ENCODE results near the gene PTGES.

PTGES gene

GRCh38 chr9:129718647-129719046 is 34.2 kb downstream of the PTGES start:
- Histone ChIP-seq H3K27me3 (ENCODE audit: control insufficient read depth, insufficient read depth, low read length) (no peaks in the 10 kb centered on the region), H3K4me3 (ENCODE audit: low read length) (no peak overlapping the region), H3K9me3 (ENCODE audit: control insufficient read depth, insufficient read depth, low read length) (no peaks in the 10 kb centered on the region), H3K36me3 (ENCODE audit: control insufficient read depth, insufficient read depth, low read length) (no peaks in the 10 kb centered on the region), H3K4me1 (ENCODE audit: control insufficient read depth, insufficient read depth, low read length) (peaks cover 2% of the 10 kb centered on the region; the same call in 1 of the 2 replicates), H3K27ac (ENCODE audit: low read length) (no peak overlapping the region)
- no peak for DNase-seq (ENCODE audit: low read depth, low spot score)
- no CpG with 5 or more reads among the region's 5 CpGs for WGBS (ENCODE audit: insufficient coverage, insufficient read length)

GRCh38 chr9:129717991-129718390 is 34.9 kb downstream of the PTGES start:
- H3K36me3 ChIP-seq (ENCODE audit: control insufficient read depth, insufficient read depth, low read length), result no peaks in the 10 kb centered on the region
- H3K4me1 ChIP-seq (ENCODE audit: control insufficient read depth, insufficient read depth, low read length), result peaks cover 4% of the 10 kb centered on the region
- DNase-seq (ENCODE audit: low read depth, low spot score), result no peak
- no peaks in the 10 kb centered on the region for H3K9me3 ChIP-seq (ENCODE audit: control insufficient read depth, insufficient read depth, low read length)
- H3K4me3 ChIP-seq (ENCODE audit: low read length), result no peak overlapping the region
- H3K27me3 ChIP-seq (ENCODE audit: control insufficient read depth, insufficient read depth, low read length), result no peaks in the 10 kb centered on the region
- no peak overlapping the region for H3K27ac ChIP-seq (ENCODE audit: low read length)
- no CpG with 5 or more reads among the region's 5 CpGs for WGBS (ENCODE audit: insufficient coverage, insufficient read length)

- WGBS (ENCODE audit: insufficient coverage, insufficient read length), result no CpG with 5 or more reads among the region's 5 CpGs
- Histone ChIP-seq H3K36me3 (ENCODE audit: control insufficient read depth, insufficient read depth, low read length) (no peaks in the 10 kb centered on the region), H3K9me3 (ENCODE audit: control insufficient read depth, insufficient read depth, low read length) (no peaks in the 10 kb centered on the region), H3K4me1 (ENCODE audit: control insufficient read depth, insufficient read depth, low read length) (peaks cover 4% of the 10 kb centered on the region), H3K27me3 (ENCODE audit: control insufficient read depth, insufficient read depth, low read length) (no peaks in the 10 kb centered on the region), H3K27ac (ENCODE audit: low read length) (no peak overlapping the region), H3K4me3 (ENCODE audit: low read length) (no peak overlapping the region)
- no peak for DNase-seq (ENCODE audit: low read depth, low spot score)
These were observed 36.8 kb downstream of the PTGES start for GRCh38 chr9:129716091-129716490.

GRCh38 chr9:129714511-129715061 is 38.3 kb downstream of the PTGES start:
- no peaks in the 10 kb centered on the region for H3K36me3 ChIP-seq (ENCODE audit: control insufficient read depth, insufficient read depth, low read length)
- no peaks in the 10 kb centered on the region for H3K27me3 ChIP-seq (ENCODE audit: control insufficient read depth, insufficient read depth, low read length)
- peaks cover 4% of the 10 kb centered on the region for H3K4me1 ChIP-seq (ENCODE audit: control insufficient read depth, insufficient read depth, low read length)
- no CpG with 5 or more reads among the region's 15 CpGs for WGBS (ENCODE audit: insufficient coverage, insufficient read length)
- H3K27ac ChIP-seq (ENCODE audit: low read length), result no peak overlapping the region
- H3K4me3 ChIP-seq (ENCODE audit: low read length), result no peak overlapping the region
- H3K9me3 ChIP-seq (ENCODE audit: control insufficient read depth, insufficient read depth, low read length), result no peaks in the 10 kb centered on the region
- no peak for DNase-seq (ENCODE audit: low read depth, low spot score)

- H3K36me3 ChIP-seq (ENCODE audit: control insufficient read depth, insufficient read depth, low read length), result no peaks in the 10 kb centered on the region
- no peak for DNase-seq (ENCODE audit: low read depth, low spot score)
- no peak overlapping the region for H3K27ac ChIP-seq (ENCODE audit: low read length)
- WGBS (ENCODE audit: insufficient coverage, insufficient read length), result no CpG with 5 or more reads among the region's 10 CpGs
- H3K9me3 ChIP-seq (ENCODE audit: control insufficient read depth, insufficient read depth, low read length), result no peaks in the 10 kb centered on the region
- H3K27me3 ChIP-seq (ENCODE audit: control insufficient read depth, insufficient read depth, low read length), result no peaks in the 10 kb centered on the region
- no peak overlapping the region for H3K4me3 ChIP-seq (ENCODE audit: low read length)
- H3K4me1 ChIP-seq (ENCODE audit: control insufficient read depth, insufficient read depth, low read length), result peaks cover 2% of the 10 kb centered on the region
These were observed 39.5 kb downstream of the PTGES start for GRCh38 chr9:129713402-129713679.

- Histone ChIP-seq H3K27ac (ENCODE audit: low read length) (no peak overlapping the region), H3K9me3 (ENCODE audit: control insufficient read depth, insufficient read depth, low read length) (no peaks in the 10 kb centered on the region), H3K36me3 (ENCODE audit: control insufficient read depth, insufficient read depth, low read length) (no peaks in the 10 kb centered on the region), H3K27me3 (ENCODE audit: control insufficient read depth, insufficient read depth, low read length) (no peaks in the 10 kb centered on the region), H3K4me3 (ENCODE audit: low read length) (no peak overlapping the region), H3K4me1 (ENCODE audit: control insufficient read depth, insufficient read depth, low read length) (peaks cover 2% of the 10 kb centered on the region)
- no CpG with 5 or more reads among the region's 26 CpGs for WGBS (ENCODE audit: insufficient coverage, insufficient read length)
- no peak for DNase-seq (ENCODE audit: low read depth, low spot score)
These were observed 40.0 kb downstream of the PTGES start for GRCh38 chr9:129712634-129713401.

- WGBS (ENCODE audit: insufficient coverage, insufficient read length), result no CpG with 5 or more reads among the region's 3 CpGs
- Histone ChIP-seq H3K36me3 (ENCODE audit: control insufficient read depth, insufficient read depth, low read length) (no peaks in the 10 kb centered on the region), H3K9me3 (ENCODE audit: control insufficient read depth, insufficient read depth, low read length) (no peaks in the 10 kb centered on the region), H3K27ac (ENCODE audit: low read length) (no peak overlapping the region), H3K4me1 (ENCODE audit: control insufficient read depth, insufficient read depth, low read length) (peaks cover 2% of the 10 kb centered on the region), H3K27me3 (ENCODE audit: control insufficient read depth, insufficient read depth, low read length) (no peaks in the 10 kb centered on the region), H3K4me3 (ENCODE audit: low read length) (no peak overlapping the region)
- DNase-seq (ENCODE audit: low read depth, low spot score), result no peak
These were observed 42.7 kb downstream of the PTGES start for GRCh38 chr9:129710169-129710453.

GRCh38 chr9:129709438-129710168 is 43.2 kb downstream of the PTGES start:
- Histone ChIP-seq H3K27me3 (ENCODE audit: control insufficient read depth, insufficient read depth, low read length) (no peaks in the 10 kb centered on the region), H3K4me1 (ENCODE audit: control insufficient read depth, insufficient read depth, low read length) (peaks cover 2% of the 10 kb centered on the region), H3K4me3 (ENCODE audit: low read length) (no peak overlapping the region), H3K36me3 (ENCODE audit: control insufficient read depth, insufficient read depth, low read length) (no peaks in the 10 kb centered on the region), H3K9me3 (ENCODE audit: control insufficient read depth, insufficient read depth, low read length) (no peaks in the 10 kb centered on the region), H3K27ac (ENCODE audit: low read length) (no peak overlapping the region)
- no peak for DNase-seq (ENCODE audit: low read depth, low spot score)
- no CpG with 5 or more reads among the region's 17 CpGs for WGBS (ENCODE audit: insufficient coverage, insufficient read length)

- no peak overlapping the region for H3K27ac ChIP-seq (ENCODE audit: low read length)
- no peak for DNase-seq (ENCODE audit: low read depth, low spot score)
- H3K4me1 ChIP-seq (ENCODE audit: control insufficient read depth, insufficient read depth, low read length), result peaks cover 2% of the 10 kb centered on the region
- no CpG with 5 or more reads among the region's 6 CpGs for WGBS (ENCODE audit: insufficient coverage, insufficient read length)
- H3K27me3 ChIP-seq (ENCODE audit: control insufficient read depth, insufficient read depth, low read length), result no peaks in the 10 kb centered on the region
- H3K9me3 ChIP-seq (ENCODE audit: control insufficient read depth, insufficient read depth, low read length), result no peaks in the 10 kb centered on the region
- H3K36me3 ChIP-seq (ENCODE audit: control insufficient read depth, insufficient read depth, low read length), result no peaks in the 10 kb centered on the region
- no peak overlapping the region for H3K4me3 ChIP-seq (ENCODE audit: low read length)
These were observed 44.0 kb downstream of the PTGES start for GRCh38 chr9:129708793-129709192.

- Histone ChIP-seq H3K4me3 (ENCODE audit: low read length) (no peak overlapping the region), H3K27me3 (ENCODE audit: control insufficient read depth, insufficient read depth, low read length) (no peaks in the 10 kb centered on the region), H3K4me1 (ENCODE audit: control insufficient read depth, insufficient read depth, low read length) (no peaks in the 10 kb centered on the region), H3K9me3 (ENCODE audit: control insufficient read depth, insufficient read depth, low read length) (no peaks in the 10 kb centered on the region), H3K27ac (ENCODE audit: low read length) (no peak overlapping the region), H3K36me3 (ENCODE audit: control insufficient read depth, insufficient read depth, low read length) (no peaks in the 10 kb centered on the region)
- no CpG with 5 or more reads among the region's 8 CpGs for WGBS (ENCODE audit: insufficient coverage, insufficient read length)
- DNase-seq (ENCODE audit: low read depth, low spot score), result no peak
These were observed 48.0 kb downstream of the PTGES start for GRCh38 chr9:129704807-129705206.
